GM15510 (cell line): ENCODE data around the gene THAP7.

Experiments used
- POLR2A ChIP-seq: IDR thresholded peaks from 3 replicates; pipeline ENCODE4 v1.6.1; 2011; ENCODE audit warnings: borderline replicate concordance; ENCODE audit not compliant: insufficient read length; ENCODE audit errors: extremely low read depth

The THAP7 gene

GRCh38 chr22:20960609-20961008 is 41.3 kb downstream of the THAP7 start:
- no peak for TF ChIP-seq POLR2A

- TF ChIP-seq POLR2A, result no peak
Measured at GRCh38 chr22:20959578-20960461, 42.1 kb downstream of the THAP7 start.

- peak; percentile 23 for TF ChIP-seq POLR2A
Measured at GRCh38 chr22:20957683-20958431, 44.1 kb downstream of the THAP7 start.

GRCh38 chr22:20957102-20957682 is 44.7 kb downstream of the THAP7 start:
- no peak for TF ChIP-seq POLR2A

- no peak for TF ChIP-seq POLR2A
Measured at GRCh38 chr22:20956258-20957101, 45.4 kb downstream of the THAP7 start.

GRCh38 chr22:20955548-20955947 is 46.4 kb downstream of the THAP7 start:
- TF ChIP-seq POLR2A, result no peak

- no peak for TF ChIP-seq POLR2A
Measured at GRCh38 chr22:20953668-20954500, 48.0 kb downstream of the THAP7 start.

GRCh38 chr22:20953342-20953608 is 48.6 kb downstream of the THAP7 start:
- TF ChIP-seq POLR2A, result no peak

- TF ChIP-seq POLR2A, result no peak
Measured at GRCh38 chr22:20952544-20953341, 49.2 kb downstream of the THAP7 start.

GRCh38 chr22:20951932-20952380 is 50.0 kb downstream of the THAP7 start:
- no peak for TF ChIP-seq POLR2A

- no peak for TF ChIP-seq POLR2A
Measured at GRCh38 chr22:20951151-20951931, 50.6 kb downstream of the THAP7 start.

- no peak for TF ChIP-seq POLR2A
Measured at GRCh38 chr22:20949698-20950183, 52.2 kb downstream of the THAP7 start.
